GM12865 (cell line): ENCODE results near the gene SMARCC1.

Source experiments
- DNase-seq: peaks from one replicate; pipeline ENCODE4 v3.0.0; 2010; ENCODE audit warnings: low read depth
- H3K4me3 ChIP-seq: 2 replicates; pipeline ENCODE4 v1.5.1; 2011; ENCODE audit warnings: mild to moderate bottlenecking, low read depth, low read length, control low read depth
- TF ChIP-seq, protein P1 (sequence below): IDR thresholded peaks from 2 replicates; pipeline ENCODE4 v1.5.1; 2011; ENCODE audit warnings: low read length, control low read depth, low read depth, inconsistent platforms; ENCODE audit not compliant: insufficient read depth; ENCODE audit errors: missing control alignments

SMARCC1 gene

DNA sequence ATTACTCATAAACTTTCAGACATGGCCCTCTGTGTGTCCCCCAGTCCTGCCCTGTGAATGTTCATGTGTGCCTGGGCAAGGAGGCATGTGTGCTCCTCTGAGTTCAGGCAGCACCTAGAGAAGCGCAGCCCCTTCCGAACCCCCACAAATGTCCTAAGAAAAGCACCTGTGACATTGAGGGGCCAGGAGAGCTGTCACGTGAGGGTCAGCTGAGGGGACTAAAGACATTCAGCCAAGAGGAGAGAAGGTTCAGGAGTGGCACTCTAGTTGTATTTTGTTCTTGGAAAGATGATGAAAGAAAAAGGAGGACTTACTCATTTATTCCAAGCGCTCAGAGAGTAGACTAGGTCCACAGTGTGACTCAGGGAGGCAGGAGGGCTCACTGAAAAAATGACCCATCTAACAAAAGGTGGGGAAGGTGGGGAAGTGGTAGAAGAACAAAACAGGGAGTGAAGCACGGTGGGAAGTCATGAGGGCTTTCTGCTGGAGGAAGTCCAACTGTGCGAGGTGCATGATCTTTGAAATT, 240.0 kb downstream of the SMARCC1 start:
- TF ChIP-seq, protein P1, sequence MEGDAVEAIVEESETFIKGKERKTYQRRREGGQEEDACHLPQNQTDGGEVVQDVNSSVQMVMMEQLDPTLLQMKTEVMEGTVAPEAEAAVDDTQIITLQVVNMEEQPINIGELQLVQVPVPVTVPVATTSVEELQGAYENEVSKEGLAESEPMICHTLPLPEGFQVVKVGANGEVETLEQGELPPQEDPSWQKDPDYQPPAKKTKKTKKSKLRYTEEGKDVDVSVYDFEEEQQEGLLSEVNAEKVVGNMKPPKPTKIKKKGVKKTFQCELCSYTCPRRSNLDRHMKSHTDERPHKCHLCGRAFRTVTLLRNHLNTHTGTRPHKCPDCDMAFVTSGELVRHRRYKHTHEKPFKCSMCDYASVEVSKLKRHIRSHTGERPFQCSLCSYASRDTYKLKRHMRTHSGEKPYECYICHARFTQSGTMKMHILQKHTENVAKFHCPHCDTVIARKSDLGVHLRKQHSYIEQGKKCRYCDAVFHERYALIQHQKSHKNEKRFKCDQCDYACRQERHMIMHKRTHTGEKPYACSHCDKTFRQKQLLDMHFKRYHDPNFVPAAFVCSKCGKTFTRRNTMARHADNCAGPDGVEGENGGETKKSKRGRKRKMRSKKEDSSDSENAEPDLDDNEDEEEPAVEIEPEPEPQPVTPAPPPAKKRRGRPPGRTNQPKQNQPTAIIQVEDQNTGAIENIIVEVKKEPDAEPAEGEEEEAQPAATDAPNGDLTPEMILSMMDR: no peak
- DNase-seq: no peak
- no peak overlapping the region for H3K4me3 ChIP-seq

DNA sequence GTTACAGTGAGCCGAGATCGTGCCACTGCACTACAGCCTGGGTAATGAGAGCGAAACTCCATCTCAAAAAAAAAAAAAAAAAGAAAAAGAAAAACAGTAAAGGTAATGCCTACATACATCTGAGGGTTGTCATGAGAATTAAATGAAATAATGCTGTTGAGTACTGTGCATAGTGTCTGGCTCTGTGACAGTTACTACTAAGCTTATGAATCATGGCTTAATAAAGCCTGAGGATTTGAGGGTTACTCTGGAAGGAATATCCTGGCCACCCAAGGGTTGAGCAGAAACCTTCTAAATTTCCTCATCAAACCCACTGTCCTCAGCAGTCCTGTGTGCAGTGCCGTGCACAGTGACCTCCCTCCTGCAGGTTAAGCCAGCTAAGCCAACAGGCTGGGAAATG, 241.4 kb downstream of the SMARCC1 start:
- DNase-seq: no peak
- no peak overlapping the region for H3K4me3 ChIP-seq
- TF ChIP-seq, protein P1: no peak

DNA sequence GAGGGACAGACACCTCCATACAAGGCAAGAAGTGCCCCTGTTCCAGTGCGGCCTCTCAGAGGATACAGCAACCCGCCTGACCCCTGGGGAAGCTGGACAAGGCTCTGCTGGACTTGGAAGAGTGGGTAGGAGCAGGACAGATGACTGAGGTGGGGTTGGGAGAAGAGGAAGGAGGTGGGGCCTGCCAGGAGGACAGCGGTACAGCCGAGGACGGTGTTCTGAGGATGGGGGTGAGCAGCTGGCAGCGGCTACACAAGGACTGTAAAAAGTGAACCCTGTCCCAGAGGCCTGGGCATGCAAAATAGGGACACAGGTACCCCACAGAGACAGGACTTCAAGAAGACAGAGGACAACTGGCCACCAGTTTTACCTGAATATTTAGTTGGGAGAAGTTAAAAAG, 244.7 kb downstream of the SMARCC1 start:
- TF ChIP-seq, protein P1: no peak
- DNase-seq: no peak
- H3K4me3 ChIP-seq: no peak overlapping the region

DNA sequence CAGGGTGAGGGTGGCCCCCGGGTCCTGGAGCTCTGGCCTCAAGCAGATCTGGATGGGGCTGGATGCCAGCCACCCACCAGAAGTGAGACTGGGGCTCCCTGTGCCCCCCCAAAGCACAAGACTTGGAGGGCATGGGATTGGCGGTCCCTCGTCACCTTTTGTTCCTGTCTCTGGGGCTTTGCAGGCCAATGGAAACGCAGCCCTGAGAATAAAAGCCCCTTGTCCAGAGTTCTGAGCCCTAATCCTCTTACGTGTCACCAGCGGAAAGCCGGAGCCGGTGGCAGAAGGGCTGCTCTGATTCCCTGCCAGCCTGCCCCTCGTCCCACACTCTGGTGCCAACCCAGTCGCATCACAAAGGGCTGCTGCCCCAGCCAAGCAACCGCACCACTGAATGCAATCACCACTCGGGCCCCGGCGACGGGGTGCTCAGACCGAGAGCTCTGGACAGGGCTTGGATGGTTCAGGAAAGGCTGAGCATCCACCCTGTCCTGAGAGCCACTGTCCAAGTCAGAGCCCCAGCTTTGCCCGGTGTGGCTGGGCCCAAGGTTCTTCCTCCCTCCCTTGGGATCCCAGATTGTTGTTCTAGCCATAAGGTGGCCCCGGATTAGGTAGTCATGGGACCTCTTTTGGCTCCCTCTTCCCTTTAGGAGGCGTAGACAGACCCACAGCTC, 245.3 kb downstream of the SMARCC1 start:
- no peak for DNase-seq
- TF ChIP-seq, protein P1: no peak
- no peak overlapping the region for H3K4me3 ChIP-seq
